Cardiac septum (tissue), 1 donor: ENCODE results near the gene MRPL42. TPM values are rescaled to one million over a fixed set of nuclear protein-coding genes. Genes with fewer than 3 reads are reported as not detected.
"Not testable (repeated sequence)": the region's sequence is repeated elsewhere in the genome, so short reads cannot be mapped to it uniquely, and the experiment has no call there.

Source experiments
- DNase-seq: peaks from one replicate; pipeline ENCODE4 v3.0.0-alpha.2; 2020; ENCODE audit warnings: low spot score
- intact Hi-C: fragments of 100-400 bp; cut with DNase I; formaldehyde crosslinking; loops from one replicate; pipeline ENCODE4 v1.14.0; 2022
- total RNA-seq: library from RNA; stranded (reverse); fragmentation: NEBNext Ultra II Directional; extraction: Animal tissue kit (Norgen Biotek cat#: 25700); gene quantifications from one replicate; pipeline ENCODE4 v1.2.1, GENCODE V29; 2021
- donor health status: DM: no; HTN: no; CAD: no.

Gene MRPL42
- total RNA-seq, 1 donor from 2014 or later: 43.9 TPM

GRCh38 chr12:93536111-93536765, 68.9 kb downstream of the MRPL42 start:
- no peak for DNase-seq
- intact Hi-C loops: no loop called here

DNA sequence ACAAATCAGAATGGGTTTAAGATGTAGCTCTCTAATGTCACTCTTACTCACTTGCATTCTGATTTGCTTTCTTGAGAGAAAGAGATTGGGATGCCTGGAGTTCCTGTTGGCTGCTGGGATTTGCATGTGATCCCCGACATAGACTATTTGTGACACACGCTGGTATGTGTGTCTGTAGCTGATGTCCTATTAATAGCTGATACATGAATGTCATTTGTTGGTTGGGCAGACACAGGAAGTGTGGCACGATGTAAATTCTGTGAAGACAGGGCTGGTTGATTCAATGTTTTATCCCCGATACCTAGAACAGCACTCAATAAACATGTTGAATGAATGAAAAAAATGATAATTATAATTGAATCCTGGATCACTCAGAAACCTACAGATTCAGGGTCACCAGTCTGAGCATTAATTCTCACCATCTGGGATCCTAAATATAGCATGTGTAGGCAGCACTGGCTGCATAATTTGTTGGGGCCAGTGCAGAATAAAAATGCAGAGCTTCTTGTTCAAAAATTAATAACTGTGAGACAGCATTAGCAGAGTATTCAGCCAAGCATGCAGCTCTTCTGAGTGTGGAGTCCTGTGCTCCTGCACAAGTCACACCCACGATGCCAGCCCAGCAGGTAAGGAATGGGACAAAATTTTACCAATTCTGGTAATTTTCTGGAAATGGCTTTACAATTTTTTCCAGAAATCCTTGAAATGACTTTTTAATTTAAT, 69.6 kb downstream of the MRPL42 start:
- intact Hi-C loops: no loop called here
- DNase-seq: no peak

GRCh38 chr12:93537769-93538168, 70.5 kb downstream of the MRPL42 start:
- no peak for DNase-seq
- intact Hi-C loops: no loop called here

GRCh38 chr12:93539821-93540220, 72.5 kb downstream of the MRPL42 start:
- intact Hi-C loops: no loop called here
- no peak for DNase-seq

- DNase-seq: no peak
- intact Hi-C loops: no loop called here
Observed at GRCh38 chr12:93540466-93540865, 73.2 kb downstream of the MRPL42 start.

GRCh38 chr12:93541578-93542225, 74.4 kb downstream of the MRPL42 start:
- DNase-seq: no peak
- intact Hi-C loops: no loop called here

DNA sequence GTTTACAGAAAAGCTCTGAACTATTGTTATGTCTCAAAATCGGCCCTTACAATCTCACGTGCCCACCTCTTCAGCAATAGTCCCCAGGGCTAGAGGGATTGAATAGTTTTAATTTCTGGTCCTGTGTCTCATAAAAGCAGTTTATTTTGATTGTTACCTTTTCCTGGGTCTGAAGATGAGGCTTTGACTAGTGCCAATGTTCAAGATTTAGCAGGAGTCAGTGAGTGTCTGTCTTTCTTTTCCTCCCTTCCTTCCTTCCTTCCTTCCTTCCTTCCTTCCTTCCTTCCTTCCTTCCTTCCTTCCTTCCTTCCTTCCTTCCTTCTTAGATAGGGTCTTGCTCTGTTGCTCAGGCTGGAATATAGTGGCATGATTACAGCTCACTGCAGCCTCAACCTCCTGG, 80.5 kb downstream of the MRPL42 start:
- DNase-seq: no peak
- intact Hi-C loops: no loop called here

- intact Hi-C loops: no loop called here
- no peak for DNase-seq
Observed at GRCh38 chr12:93549174-93549573, 81.9 kb downstream of the MRPL42 start.

DNA sequence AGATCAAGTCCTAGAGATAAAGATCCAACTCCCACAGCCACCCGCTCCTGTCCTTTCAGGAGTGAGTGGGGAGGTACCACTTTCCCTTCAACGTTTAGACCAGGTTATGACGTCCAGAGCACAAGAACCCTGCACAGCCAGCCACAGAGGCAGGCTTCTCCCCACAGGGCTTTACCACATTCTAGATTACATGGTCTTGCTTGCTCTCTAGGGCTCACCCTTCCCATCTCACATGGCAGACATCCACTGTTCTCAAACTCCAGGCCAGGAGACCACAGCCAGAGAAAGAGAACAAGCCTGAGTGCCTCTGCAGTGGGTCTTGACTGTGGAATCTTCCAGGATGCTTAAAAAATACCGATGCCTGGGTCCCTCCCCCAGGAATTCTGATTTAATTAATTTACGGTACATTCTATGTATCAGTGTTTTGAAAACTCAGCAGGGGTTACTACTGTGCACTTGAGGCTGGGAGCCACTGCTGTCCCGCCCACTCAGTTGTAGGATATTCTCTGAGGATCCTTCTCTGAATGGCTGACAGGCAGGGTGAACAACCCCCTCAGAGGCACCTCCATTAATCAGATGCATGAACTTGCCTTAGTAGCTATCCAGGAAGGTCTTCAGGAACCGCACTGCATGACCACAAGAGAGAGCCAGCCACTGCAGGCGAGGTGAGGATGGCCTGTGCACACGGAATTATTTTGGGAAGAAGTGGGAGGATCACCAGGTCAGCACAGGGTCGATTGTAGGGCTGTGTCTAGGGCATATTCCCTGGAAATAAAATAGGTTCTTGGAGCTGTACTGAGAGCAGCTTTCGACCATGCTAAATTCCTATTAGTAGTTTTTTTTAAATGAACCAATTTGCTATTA, 83.7 kb downstream of the MRPL42 start:
- intact Hi-C loops: no loop called here
- DNase-seq: no peak

DNA sequence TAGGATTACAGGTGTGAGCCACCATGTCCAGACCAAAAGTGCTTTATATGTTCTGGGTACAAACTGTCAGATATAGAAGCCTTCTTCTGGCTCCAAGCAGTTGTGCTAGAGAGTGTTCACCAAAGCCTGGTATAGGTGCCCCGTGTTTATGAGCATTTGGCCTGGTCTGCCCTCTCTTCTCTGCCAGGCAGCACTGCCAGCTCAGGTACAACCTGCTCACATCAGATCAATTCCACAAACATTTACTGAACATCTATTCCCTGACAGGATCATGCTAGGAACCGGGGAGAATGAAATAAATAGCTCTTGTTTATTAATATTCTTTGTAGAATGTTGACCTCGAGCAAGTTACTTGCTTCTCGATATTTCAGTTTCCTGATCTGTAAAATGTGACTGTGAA, 85.1 kb downstream of the MRPL42 start:
- no peak for DNase-seq
- intact Hi-C loops: no loop called here

GRCh38 chr12:93557879-93558278, 90.6 kb downstream of the MRPL42 start:
- intact Hi-C loops, DNase-seq: not testable (repeated sequence)

DNA sequence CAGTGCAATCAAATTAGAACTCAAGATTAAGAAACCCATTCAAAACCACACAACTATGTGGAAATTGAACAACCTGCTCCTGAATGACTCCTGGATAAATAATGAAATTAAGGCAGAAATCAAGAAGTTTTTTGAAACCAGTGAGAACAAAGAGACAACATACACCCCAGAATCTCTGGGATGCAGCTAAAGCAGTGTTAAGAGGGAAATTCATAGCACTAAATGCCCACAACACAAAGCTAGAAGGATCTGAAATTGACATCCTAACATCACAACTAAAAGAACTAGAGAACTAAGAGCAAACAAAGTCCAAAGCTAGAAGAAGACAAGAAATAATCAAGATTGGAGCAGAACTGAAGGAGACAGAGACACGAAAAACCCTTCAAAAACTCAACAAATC, 91.4 kb downstream of the MRPL42 start:
- DNase-seq, intact Hi-C loops: not testable (repeated sequence)

DNA sequence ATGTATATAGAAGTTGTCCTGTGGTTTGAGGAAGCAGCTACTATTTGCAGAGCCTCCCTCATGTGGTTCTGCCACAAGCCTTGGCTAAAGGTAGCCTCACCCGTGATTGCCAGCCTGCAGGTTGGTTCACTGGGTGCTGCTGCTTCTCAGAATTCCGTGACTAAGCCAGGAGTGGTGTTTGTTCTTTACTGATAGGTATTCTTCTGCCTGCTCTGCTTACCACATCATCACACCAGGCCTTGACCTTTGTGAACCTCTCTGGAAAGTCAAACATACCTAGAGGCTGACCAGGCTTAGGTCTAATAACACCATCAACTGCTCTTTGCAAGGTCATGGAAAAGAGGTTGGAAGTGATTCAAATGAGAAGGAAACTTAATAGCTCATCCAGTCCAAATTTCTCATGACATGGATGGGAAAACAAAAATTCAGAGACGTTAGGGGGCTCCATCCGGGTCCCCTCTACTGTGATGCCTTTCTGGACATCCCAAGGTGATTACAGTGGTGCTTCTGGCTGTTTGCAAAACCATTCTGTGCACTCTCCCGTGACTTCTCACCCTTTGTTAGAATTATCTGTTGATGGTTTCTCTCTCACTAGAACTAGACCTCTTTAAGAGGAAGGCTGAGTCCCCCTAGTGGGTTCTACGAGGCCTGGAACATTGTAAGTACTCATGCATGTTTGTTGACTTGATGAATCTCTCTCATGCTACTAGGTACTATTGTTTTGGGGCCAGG, 96.7 kb downstream of the MRPL42 start:
- no peak for DNase-seq

DNA sequence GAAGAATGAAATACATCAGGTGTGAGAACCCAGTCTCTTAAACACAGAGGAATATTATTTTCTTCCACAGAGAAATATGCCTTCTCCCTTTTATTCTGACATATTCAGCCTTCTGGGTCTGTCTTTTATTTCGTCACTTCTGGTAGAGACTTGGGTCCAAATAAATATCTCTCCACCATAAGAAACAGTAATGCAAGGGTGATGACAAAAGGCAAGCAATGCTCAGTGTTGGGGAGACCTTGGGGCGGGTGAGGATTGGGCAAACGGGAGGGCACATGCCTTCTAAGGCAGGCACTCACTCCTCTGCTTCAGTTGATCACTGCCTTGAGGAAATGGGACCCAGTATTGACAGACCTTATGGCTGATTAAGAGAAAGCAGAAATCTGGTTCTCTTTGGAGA, 98.4 kb downstream of the MRPL42 start:
- DNase-seq: no peak
- intact Hi-C loops: loop anchor here (2.0 to 5.0 kb wide), 3 partner anchors 38 to 537 kb away; no protein-coding TSS in a partner anchor

More for the DNA sequence above, 96.7 kb downstream of the MRPL42 start:
- intact Hi-C loops: loop anchor here (2.0 kb wide), 2 partner anchors 63 to 539 kb away; no protein-coding TSS in a partner anchor

Other genes with a start within 250 kb of the MRPL42 start
- gene NUDT4, start 89.6 kb upstream of the MRPL42 start, total RNA-seq: 116 TPM
- gene UBE2N, start 25.6 kb upstream of the MRPL42 start, total RNA-seq: 81.4 TPM
- gene SOCS2, start 105.2 kb downstream of the MRPL42 start, total RNA-seq: 40.3 TPM
- 50.8 TPM for gene CRADD, start 209.9 kb downstream of the MRPL42 start, total RNA-seq